OCI-LY1 (cell line): ENCODE results near the gene GBE1.

Experiments
- H2AFZ ChIP-seq: fragments of 200-600 bp; sonication (generic), shearing (Covaris generic); 2 replicates; pipeline ENCODE4 v1.6.0; 2014; ENCODE audit warnings: antibody characterized with exemption, mild to moderate bottlenecking, low read length
- H3F3A ChIP-seq: fragments of 200-600 bp; sonication (generic), shearing (Covaris generic); 2 replicates; pipeline ENCODE4 v1.6.0; 2014; ENCODE audit warnings: mild to moderate bottlenecking, antibody characterized with exemption, low read length, moderate library complexity; ENCODE audit not compliant: insufficient read depth
- H3K27ac ChIP-seq: fragments of 200-600 bp; sonication (generic); 2 replicates; pipeline ENCODE4 v1.5.1; 2014; ENCODE audit warnings: low read length, mixed run types, mild to moderate bottlenecking, low read depth; ENCODE audit not compliant: poor library complexity, severe bottlenecking
- H3K27me3 ChIP-seq: fragments of 200-600 bp; sonication (generic); 2 replicates; pipeline ENCODE4 v1.6.0; 2014; ENCODE audit warnings: antibody characterized with exemption, mild to moderate bottlenecking, low read length, moderate library complexity; ENCODE audit not compliant: insufficient read depth
- H3K36me3 ChIP-seq: fragments of 200-600 bp; sonication (generic); 2 replicates; pipeline ENCODE4 v1.6.1; 2014; ENCODE audit warnings: mild to moderate bottlenecking, antibody characterized with exemption, low read length, moderate library complexity, mixed read lengths; ENCODE audit not compliant: insufficient read depth
- H3K4me1 ChIP-seq: fragments of 200-600 bp; sonication (generic); 2 replicates; pipeline ENCODE4 v1.5.1; 2014; ENCODE audit warnings: mild to moderate bottlenecking, low read length, moderate library complexity; ENCODE audit not compliant: insufficient read depth, severe bottlenecking
- H3K4me2 ChIP-seq: fragments of 200-600 bp; sonication (generic), shearing (Covaris generic); 2 replicates; pipeline ENCODE4 v1.6.1; 2014; ENCODE audit warnings: low read length
- H3K4me3 ChIP-seq: fragments of 200-600 bp; sonication (generic); 2 replicates; pipeline ENCODE4 v1.5.1; 2014; ENCODE audit warnings: low read length, low read depth, mild to moderate bottlenecking, mixed read lengths; ENCODE audit not compliant: poor library complexity, severe bottlenecking
- H3K79me2 ChIP-seq: fragments of 200-600 bp; shearing (Covaris generic); 2 replicates; pipeline ENCODE4 v1.6.1; 2016; ENCODE audit warnings: mixed run types, low read length, mixed read lengths; ENCODE audit not compliant: insufficient read depth
- H3K9ac ChIP-seq: fragments of 200-600 bp; sonication (generic), shearing (Covaris generic); 2 replicates; pipeline ENCODE4 v1.6.1; 2014; ENCODE audit warnings: mild to moderate bottlenecking, low read length, mixed read lengths
- H3K9me2 ChIP-seq: fragments of 200-600 bp; sonication (generic), shearing (Covaris generic); 2 replicates; pipeline ENCODE4 v1.6.1; 2014; ENCODE audit warnings: low read depth, mild to moderate bottlenecking, low read length, mixed read lengths
- H3K9me3 ChIP-seq: fragments of 200-600 bp; shearing (Covaris generic); 2 replicates; pipeline ENCODE4 v1.6.1; 2014; ENCODE audit warnings: low read length, mixed read lengths
- H4K20me1 ChIP-seq: fragments of 200-600 bp; sonication (generic), shearing (Covaris generic); 2 replicates; pipeline ENCODE4 v1.6.0; 2016; ENCODE audit warnings: mild to moderate bottlenecking, low read length; ENCODE audit not compliant: insufficient read depth
- EZH2 ChIP-seq: fragments of 200-600 bp; sonication (generic), shearing (Covaris generic); IDR thresholded peaks from 2 replicates; pipeline ENCODE4 v1.8.0; 2017; ENCODE audit warnings: borderline replicate concordance, mixed run types, mild to moderate bottlenecking, antibody characterized with exemption, low read length, moderate library complexity, mixed read lengths
- TF ChIP-seq, protein P1 (sequence below): fragments of 200-600 bp; sonication (generic), shearing (Covaris generic); IDR thresholded peaks from 2 replicates; pipeline ENCODE4 v1.5.1; 2017; ENCODE audit warnings: mild to moderate bottlenecking, antibody characterized with exemption, low read length, moderate library complexity, mixed read lengths

The GBE1 gene

DNA sequence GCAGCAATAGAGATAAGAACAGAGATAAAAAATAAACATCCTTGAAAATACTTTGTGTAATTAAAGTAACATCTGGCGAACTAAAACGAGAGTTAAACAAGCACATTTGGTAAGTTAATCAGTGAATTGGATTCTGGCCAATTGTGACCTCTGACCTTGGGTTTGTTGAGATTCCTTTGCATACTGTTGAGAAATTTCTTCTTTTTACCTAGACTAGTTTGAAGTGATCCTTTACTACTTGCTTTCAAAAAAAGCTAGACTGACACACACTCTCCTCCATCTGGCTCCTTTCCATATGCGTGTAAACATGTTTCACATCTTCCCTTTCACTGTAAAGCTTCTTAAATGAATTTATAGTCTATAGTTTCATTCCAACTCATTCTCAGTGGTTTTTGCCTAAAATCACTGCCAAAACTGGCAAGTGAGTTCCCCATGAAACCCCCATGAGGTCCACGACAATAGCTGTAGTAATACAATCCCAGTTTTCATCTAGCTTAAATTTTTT lies 17.3 kb upstream of the GBE1 start:
- Histone ChIP-seq H3K4me2 (no peak overlapping the region), H3K27ac (no peak overlapping the region), H3K27me3 (no peaks in the 10 kb centered on the region), H4K20me1 (no peaks in the 10 kb centered on the region), H3K79me2 (no peaks in the 10 kb centered on the region), H3K9ac (no peak overlapping the region), H2AFZ (no peak overlapping the region), H3K36me3 (no peaks in the 10 kb centered on the region), H3F3A (no peaks in the 10 kb centered on the region), H3K9me3 (no peaks in the 10 kb centered on the region), H3K9me2 (no peaks in the 10 kb centered on the region), H3K4me3 (no peak overlapping the region), H3K4me1 (no peaks in the 10 kb centered on the region)
- no peak for TF ChIP-seq EZH2
- TF ChIP-seq, protein P1, sequence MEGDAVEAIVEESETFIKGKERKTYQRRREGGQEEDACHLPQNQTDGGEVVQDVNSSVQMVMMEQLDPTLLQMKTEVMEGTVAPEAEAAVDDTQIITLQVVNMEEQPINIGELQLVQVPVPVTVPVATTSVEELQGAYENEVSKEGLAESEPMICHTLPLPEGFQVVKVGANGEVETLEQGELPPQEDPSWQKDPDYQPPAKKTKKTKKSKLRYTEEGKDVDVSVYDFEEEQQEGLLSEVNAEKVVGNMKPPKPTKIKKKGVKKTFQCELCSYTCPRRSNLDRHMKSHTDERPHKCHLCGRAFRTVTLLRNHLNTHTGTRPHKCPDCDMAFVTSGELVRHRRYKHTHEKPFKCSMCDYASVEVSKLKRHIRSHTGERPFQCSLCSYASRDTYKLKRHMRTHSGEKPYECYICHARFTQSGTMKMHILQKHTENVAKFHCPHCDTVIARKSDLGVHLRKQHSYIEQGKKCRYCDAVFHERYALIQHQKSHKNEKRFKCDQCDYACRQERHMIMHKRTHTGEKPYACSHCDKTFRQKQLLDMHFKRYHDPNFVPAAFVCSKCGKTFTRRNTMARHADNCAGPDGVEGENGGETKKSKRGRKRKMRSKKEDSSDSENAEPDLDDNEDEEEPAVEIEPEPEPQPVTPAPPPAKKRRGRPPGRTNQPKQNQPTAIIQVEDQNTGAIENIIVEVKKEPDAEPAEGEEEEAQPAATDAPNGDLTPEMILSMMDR, result no peak

DNA sequence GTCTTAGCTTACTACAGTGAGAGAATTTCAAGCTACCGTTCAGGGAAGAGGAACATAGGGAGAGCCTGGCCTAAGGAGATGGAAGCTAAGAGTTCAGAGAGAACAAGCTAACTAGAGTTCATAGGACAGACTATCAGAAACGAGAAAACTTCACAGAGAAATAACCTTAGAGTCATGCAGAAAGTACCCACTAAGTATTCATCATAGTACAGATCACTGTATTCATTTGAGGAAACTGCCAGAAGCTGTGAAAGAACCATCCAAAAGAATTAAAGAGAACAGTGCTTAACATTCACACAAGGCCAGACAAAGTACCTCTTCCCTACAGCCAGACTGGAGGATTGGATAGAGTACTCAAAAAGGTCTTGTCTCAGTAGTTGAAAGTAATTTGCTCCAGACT lies 15.2 kb upstream of the GBE1 start:
- Histone ChIP-seq H3K9ac (no peak overlapping the region), H3F3A (no peaks in the 10 kb centered on the region), H3K79me2 (no peaks in the 10 kb centered on the region), H3K4me3 (no peak overlapping the region), H3K9me3 (no peaks in the 10 kb centered on the region), H3K27me3 (no peaks in the 10 kb centered on the region), H3K4me1 (no peaks in the 10 kb centered on the region), H3K36me3 (no peaks in the 10 kb centered on the region), H3K9me2 (no peaks in the 10 kb centered on the region), H3K4me2 (no peak overlapping the region), H4K20me1 (no peaks in the 10 kb centered on the region), H3K27ac (no peak overlapping the region), H2AFZ (no peak overlapping the region)
- TF ChIP-seq, protein P1, result no peak
- TF ChIP-seq EZH2, result no peak

DNA sequence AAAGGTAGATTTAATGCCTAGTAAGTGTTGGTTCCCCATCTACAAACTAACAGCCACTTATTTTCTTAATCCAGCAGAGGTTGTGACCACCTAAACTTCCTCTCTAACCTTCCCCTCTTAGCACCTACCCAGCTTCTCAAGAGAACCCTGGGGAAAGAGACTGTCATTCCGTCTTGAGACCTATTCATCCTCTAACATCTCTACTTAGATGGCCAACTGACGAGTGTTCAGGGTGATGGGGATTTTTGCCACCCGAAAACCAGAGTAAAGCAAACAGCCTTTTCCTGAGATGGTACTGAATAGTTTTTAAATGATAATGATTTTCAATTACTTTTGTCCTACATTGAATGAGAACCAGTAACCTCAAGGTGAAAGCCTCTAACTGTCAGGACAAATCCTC lies 9.3 kb upstream of the GBE1 start:
- H3K4me2 ChIP-seq, result no peak overlapping the region
- no peaks in the 10 kb centered on the region for H4K20me1 ChIP-seq
- H3K9ac ChIP-seq, result no peak overlapping the region
- no peak for TF ChIP-seq EZH2
- TF ChIP-seq, protein P1, result no peak
- no peaks in the 10 kb centered on the region for H3K4me1 ChIP-seq
- no peaks in the 10 kb centered on the region for H3F3A ChIP-seq
- H3K9me2 ChIP-seq, result no peaks in the 10 kb centered on the region
- no peaks in the 10 kb centered on the region for H3K79me2 ChIP-seq
- no peak overlapping the region for H3K4me3 ChIP-seq
- H3K9me3 ChIP-seq, result no peaks in the 10 kb centered on the region
- H3K27me3 ChIP-seq, result no peaks in the 10 kb centered on the region
- no peak overlapping the region for H2AFZ ChIP-seq
- no peak overlapping the region for H3K27ac ChIP-seq
- no peaks in the 10 kb centered on the region for H3K36me3 ChIP-seq
